Measurements from ENCODE around the gene C8G. TPM values are rescaled to one million over a fixed set of nuclear protein-coding genes. Genes with fewer than 3 reads are reported as not detected.
A peak's percentile ranks its signal among the peaks of the same experiment; 100 is the strongest.

The C8G gene
- total RNA-seq, 1 experiment from 2014 or later: 0.85 TPM

DNA sequence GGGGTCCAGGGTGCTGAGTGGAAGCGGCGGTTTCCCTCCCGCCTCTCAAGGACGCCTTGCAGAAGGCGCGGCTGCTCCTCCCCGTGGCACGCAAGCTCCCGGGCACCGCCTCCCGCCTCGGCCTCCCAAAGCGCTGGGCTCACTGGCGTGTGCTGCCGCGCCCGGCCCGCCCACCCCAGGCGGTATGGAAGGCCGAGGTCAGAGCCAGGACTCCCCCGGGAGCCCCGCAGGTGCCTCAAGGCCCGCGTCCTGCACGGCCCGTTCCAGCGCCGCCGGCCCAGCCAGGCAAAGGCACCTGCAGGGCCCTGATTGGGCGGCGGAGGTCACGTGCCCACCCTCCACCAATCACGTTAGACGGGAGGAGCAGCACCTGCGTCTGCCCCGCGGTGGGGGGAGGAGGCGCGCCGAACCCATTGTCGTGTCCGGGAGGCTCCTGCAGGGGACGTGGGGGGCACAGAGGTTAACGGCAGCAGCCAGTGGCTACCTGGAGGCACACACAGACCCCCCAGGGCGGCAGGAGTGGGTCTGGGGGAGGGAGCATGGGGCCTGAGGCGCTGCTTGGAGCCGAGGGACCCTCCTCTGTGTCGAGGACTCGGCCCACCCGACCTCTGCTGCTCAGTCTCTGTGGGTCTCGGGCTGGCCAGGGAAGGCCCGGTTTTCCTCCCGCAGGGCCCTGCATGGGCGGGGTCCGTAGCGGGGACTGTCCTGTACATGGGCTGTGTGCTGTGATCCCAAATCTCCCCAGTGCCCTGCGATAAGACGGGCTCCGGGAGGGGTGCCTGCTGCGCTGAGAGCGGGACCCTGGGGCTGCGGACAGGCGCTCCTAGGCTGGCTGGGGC lies 5.0 kb downstream of the C8G start (continued):
- TF ChIP-seq, protein P1, sequence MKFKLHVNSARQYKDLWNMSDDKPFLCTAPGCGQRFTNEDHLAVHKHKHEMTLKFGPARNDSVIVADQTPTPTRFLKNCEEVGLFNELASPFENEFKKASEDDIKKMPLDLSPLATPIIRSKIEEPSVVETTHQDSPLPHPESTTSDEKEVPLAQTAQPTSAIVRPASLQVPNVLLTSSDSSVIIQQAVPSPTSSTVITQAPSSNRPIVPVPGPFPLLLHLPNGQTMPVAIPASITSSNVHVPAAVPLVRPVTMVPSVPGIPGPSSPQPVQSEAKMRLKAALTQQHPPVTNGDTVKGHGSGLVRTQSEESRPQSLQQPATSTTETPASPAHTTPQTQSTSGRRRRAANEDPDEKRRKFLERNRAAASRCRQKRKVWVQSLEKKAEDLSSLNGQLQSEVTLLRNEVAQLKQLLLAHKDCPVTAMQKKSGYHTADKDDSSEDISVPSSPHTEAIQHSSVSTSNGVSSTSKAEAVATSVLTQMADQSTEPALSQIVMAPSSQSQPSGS (CRISPR knock-in tag; IDR thresholded peaks at IDR 0.05; ENCODE audit: borderline replicate concordance, low read depth): no peak
- peak; percentile 57; the same call in 1 of the 2 replicates for TF ChIP-seq MYBL2 (CRISPR knock-in tag; IDR thresholded peaks at IDR 0.05)
- TF ChIP-seq GTF2I (CRISPR knock-in tag; conservative IDR thresholded peaks at IDR 0.05): no peak
- TF ChIP-seq ZNF396 (CRISPR knock-in tag; IDR thresholded peaks at IDR 0.05; ENCODE audit: borderline replicate concordance): no peak
- TF ChIP-seq JUN (CRISPR knock-in tag; IDR thresholded peaks at IDR 0.05): no peak
- TF ChIP-seq, protein P2, sequence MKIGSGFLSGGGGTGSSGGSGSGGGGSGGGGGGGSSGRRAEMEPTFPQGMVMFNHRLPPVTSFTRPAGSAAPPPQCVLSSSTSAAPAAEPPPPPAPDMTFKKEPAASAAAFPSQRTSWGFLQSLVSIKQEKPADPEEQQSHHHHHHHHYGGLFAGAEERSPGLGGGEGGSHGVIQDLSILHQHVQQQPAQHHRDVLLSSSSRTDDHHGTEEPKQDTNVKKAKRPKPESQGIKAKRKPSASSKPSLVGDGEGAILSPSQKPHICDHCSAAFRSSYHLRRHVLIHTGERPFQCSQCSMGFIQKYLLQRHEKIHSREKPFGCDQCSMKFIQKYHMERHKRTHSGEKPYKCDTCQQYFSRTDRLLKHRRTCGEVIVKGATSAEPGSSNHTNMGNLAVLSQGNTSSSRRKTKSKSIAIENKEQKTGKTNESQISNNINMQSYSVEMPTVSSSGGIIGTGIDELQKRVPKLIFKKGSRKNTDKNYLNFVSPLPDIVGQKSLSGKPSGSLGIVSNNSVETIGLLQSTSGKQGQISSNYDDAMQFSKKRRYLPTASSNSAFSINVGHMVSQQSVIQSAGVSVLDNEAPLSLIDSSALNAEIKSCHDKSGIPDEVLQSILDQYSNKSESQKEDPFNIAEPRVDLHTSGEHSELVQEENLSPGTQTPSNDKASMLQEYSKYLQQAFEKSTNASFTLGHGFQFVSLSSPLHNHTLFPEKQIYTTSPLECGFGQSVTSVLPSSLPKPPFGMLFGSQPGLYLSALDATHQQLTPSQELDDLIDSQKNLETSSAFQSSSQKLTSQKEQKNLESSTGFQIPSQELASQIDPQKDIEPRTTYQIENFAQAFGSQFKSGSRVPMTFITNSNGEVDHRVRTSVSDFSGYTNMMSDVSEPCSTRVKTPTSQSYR (CRISPR knock-in tag; IDR thresholded peaks at IDR 0.05): peak; percentile 82; the same call in 1 of the 2 replicates
- TF ChIP-seq RELA (CRISPR knock-in tag; IDR thresholded peaks at IDR 0.05; ENCODE audit: borderline replicate concordance): 0 out of 2 replicates have a peak, but pooled peaks have one; percentile 56
- no peak for TF ChIP-seq ZNF263 (CRISPR knock-in tag; IDR thresholded peaks at IDR 0.05; ENCODE audit: low read depth)
- TF ChIP-seq TEAD1 (CRISPR knock-in tag; IDR thresholded peaks at IDR 0.05): no peak
- TF ChIP-seq NR3C1 (CRISPR knock-in tag; conservative IDR thresholded peaks at IDR 0.05; ENCODE audit: low read depth): no peak
- peak; percentile 100 for TF ChIP-seq NFYB (CRISPR knock-in tag; conservative IDR thresholded peaks at IDR 0.05; ENCODE audit: low read depth)
- TF ChIP-seq, protein P3, sequence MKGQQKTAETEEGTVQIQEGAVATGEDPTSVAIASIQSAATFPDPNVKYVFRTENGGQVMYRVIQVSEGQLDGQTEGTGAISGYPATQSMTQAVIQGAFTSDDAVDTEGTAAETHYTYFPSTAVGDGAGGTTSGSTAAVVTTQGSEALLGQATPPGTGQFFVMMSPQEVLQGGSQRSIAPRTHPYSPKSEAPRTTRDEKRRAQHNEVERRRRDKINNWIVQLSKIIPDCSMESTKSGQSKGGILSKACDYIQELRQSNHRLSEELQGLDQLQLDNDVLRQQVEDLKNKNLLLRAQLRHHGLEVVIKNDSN (CRISPR knock-in tag; IDR thresholded peaks at IDR 0.05): peak; percentile 99
- 0 out of 2 replicates have a peak, but pooled peaks have one; percentile 21 for TF ChIP-seq GABPB1 (CRISPR knock-in tag; IDR thresholded peaks at IDR 0.05)
- no peak; the same call in 1 of the 2 replicates for TF ChIP-seq FOXK1 (CRISPR knock-in tag; IDR thresholded peaks at IDR 0.05)
- TF ChIP-seq FOXJ3 (CRISPR knock-in tag; IDR thresholded peaks at IDR 0.05; ENCODE audit: borderline replicate concordance): no peak
- no peak for TF ChIP-seq NFATC4 (CRISPR knock-in tag; IDR thresholded peaks at IDR 0.05)
- TF ChIP-seq, protein P4, sequence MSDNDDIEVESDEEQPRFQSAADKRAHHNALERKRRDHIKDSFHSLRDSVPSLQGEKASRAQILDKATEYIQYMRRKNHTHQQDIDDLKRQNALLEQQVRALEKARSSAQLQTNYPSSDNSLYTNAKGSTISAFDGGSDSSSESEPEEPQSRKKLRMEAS (CRISPR knock-in tag; IDR thresholded peaks at IDR 0.05): peak; percentile 83
- TF ChIP-seq, protein P5, sequence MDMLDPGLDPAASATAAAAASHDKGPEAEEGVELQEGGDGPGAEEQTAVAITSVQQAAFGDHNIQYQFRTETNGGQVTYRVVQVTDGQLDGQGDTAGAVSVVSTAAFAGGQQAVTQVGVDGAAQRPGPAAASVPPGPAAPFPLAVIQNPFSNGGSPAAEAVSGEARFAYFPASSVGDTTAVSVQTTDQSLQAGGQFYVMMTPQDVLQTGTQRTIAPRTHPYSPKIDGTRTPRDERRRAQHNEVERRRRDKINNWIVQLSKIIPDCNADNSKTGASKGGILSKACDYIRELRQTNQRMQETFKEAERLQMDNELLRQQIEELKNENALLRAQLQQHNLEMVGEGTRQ (CRISPR knock-in tag; IDR thresholded peaks at IDR 0.05): peak; percentile 99
- TF ChIP-seq ETV6 (CRISPR knock-in tag; IDR thresholded peaks at IDR 0.05): peak; percentile 78; the same call in 1 of the 2 replicates
- TF ChIP-seq ATF1 (CRISPR knock-in tag; IDR thresholded peaks at IDR 0.05): no peak

Data from WTC11 (cell line).